ENCODE results near the gene ANOS1. TPM values are rescaled to one million over a fixed set of nuclear protein-coding genes. Genes with fewer than 3 reads are reported as not detected.

Gene ANOS1
- total and polyA plus RNA-seq, 2 experiments from 2014 or later: 10.4 to 22.5 TPM

DNA sequence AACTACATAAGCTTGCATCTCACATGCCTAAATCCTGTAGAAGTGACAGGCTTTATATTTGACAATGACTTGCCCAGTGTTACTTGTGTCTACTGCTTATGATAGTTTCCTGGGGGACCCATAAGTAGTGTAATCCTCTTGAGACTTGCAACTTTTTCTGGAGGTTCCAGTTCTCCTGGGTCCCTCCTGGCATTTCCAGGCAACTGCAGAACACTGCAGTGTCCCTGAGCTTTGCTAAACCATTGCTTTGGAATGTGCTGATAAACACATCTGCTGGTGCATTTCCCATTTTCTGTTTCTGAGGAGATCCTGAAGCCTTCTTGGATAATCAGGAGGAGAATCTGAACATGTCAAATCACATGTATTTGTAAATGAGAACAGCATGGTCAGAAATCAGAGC, 82.0 kb downstream of the ANOS1 start:
- Histone ChIP-seq H3K36me3 (no peaks in the 10 kb centered on the region), H3K4me1 (ENCODE audit: low read depth) (no peaks in the 10 kb centered on the region), H3K4me3 (no peak overlapping the region), H3K27ac (no peak overlapping the region), H3K27me3 (no peaks in the 10 kb centered on the region), H3K9me3 (ENCODE audit: low read depth) (no peaks in the 10 kb centered on the region)
- no peak for DNase-seq (ENCODE audit: low read depth in 1 of 2, low spot score in 1 of 2)
- TF ChIP-seq, protein P1, sequence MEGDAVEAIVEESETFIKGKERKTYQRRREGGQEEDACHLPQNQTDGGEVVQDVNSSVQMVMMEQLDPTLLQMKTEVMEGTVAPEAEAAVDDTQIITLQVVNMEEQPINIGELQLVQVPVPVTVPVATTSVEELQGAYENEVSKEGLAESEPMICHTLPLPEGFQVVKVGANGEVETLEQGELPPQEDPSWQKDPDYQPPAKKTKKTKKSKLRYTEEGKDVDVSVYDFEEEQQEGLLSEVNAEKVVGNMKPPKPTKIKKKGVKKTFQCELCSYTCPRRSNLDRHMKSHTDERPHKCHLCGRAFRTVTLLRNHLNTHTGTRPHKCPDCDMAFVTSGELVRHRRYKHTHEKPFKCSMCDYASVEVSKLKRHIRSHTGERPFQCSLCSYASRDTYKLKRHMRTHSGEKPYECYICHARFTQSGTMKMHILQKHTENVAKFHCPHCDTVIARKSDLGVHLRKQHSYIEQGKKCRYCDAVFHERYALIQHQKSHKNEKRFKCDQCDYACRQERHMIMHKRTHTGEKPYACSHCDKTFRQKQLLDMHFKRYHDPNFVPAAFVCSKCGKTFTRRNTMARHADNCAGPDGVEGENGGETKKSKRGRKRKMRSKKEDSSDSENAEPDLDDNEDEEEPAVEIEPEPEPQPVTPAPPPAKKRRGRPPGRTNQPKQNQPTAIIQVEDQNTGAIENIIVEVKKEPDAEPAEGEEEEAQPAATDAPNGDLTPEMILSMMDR (IDR thresholded peaks at IDR 0.05; ENCODE audit: low read depth, low read length): no peak

DNA sequence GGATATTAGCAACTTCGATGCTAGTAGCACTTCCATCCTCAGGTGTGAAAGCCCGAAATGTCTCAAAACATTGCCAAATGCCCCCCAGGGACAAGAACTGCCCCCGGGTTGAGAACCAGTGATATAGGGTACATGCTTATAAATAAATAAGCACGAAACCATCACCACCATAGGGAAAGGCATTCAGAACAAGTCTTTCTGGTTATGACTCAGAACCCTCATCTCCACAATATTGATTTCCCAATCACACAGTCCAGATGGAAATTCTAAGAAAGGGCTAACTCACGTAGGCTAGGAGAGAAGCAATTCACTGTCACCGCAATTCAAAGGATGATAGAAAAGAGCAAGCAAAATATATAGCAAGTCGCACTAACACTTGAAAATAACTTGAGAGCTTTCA, 84.8 kb downstream of the ANOS1 start:
- H3K4me1 ChIP-seq (ENCODE audit: low read depth): no peaks in the 10 kb centered on the region
- no peak overlapping the region for H3K27ac ChIP-seq
- peak in 1 of 2 donors; percentile 27 for DNase-seq (ENCODE audit: low read depth in 1 of 2, low spot score in 1 of 2)
- no peak overlapping the region for H3K4me3 ChIP-seq
- no peaks in the 10 kb centered on the region for H3K27me3 ChIP-seq
- no peaks in the 10 kb centered on the region for H3K9me3 ChIP-seq (ENCODE audit: low read depth)
- no peaks in the 10 kb centered on the region for H3K36me3 ChIP-seq
- TF ChIP-seq, protein P1 (IDR thresholded peaks at IDR 0.05; ENCODE audit: low read depth, low read length): no peak

DNA sequence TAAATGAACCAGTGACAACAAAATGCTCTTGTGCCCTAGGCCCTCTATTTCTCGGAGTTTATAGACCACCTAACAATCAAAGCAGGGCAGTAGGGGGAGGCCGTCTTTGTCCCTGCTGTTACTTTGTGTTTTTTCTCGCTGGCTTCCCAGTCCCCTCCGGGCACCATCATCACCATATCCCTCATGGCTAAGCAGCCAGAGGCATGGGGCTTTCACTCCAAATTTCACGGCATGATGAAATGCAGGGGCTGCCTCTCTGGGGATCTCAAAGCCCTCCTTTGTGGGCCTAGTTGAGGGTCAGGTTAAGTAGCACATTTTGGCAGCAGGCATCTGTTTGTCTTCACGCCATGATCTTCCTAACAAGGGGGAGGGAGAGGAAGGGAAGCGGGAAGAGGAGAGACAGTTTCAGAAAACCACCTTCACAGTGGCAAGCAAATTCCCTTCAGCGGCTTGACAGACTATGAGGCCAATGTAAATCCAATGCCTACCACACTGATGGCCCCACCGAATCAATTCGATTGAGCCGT, 91.9 kb downstream of the ANOS1 start:
- TF ChIP-seq, protein P1 (IDR thresholded peaks at IDR 0.05; ENCODE audit: low read depth, low read length): no peak
- peak overlapping the region; percentile 44 for H3K27ac ChIP-seq
- H3K27me3 ChIP-seq: no peaks in the 10 kb centered on the region
- H3K4me3 ChIP-seq: no peak overlapping the region
- peak in 1 of 2 donors; percentile 12 for DNase-seq (ENCODE audit: low read depth in 1 of 2, low spot score in 1 of 2)
- H3K4me1 ChIP-seq (ENCODE audit: low read depth): peaks cover 26% of the 10 kb centered on the region
- no peaks in the 10 kb centered on the region for H3K36me3 ChIP-seq
- no peaks in the 10 kb centered on the region for H3K9me3 ChIP-seq (ENCODE audit: low read depth)

DNA sequence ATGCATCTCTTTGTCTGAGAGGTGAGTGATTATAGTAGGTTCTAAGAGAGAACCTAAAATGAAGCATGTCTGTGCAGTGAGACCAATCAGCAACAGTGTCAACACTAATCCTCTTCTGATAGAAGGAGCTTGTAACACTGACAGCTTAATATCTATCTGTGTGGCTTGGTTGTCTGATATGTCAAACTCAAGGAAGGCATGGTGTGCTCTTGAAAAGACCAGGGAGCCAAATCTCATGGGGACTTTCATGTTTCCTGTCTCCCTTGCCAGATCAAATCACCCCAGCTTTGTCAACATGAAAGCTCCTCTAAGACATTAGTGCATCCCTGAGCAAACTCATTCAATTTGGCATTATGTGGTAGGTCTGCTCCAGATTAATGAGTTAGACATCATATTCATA, 95.4 kb downstream of the ANOS1 start:
- Histone ChIP-seq H3K27ac (peak overlapping the region; percentile 19), H3K4me3 (no peak overlapping the region), H3K9me3 (ENCODE audit: low read depth) (no peaks in the 10 kb centered on the region), H3K36me3 (no peaks in the 10 kb centered on the region), H3K27me3 (no peaks in the 10 kb centered on the region), H3K4me1 (ENCODE audit: low read depth) (peaks cover 33% of the 10 kb centered on the region)
- no peak for DNase-seq (ENCODE audit: low read depth in 1 of 2, low spot score in 1 of 2)
- TF ChIP-seq, protein P1 (IDR thresholded peaks at IDR 0.05; ENCODE audit: low read depth, low read length): no peak

DNA sequence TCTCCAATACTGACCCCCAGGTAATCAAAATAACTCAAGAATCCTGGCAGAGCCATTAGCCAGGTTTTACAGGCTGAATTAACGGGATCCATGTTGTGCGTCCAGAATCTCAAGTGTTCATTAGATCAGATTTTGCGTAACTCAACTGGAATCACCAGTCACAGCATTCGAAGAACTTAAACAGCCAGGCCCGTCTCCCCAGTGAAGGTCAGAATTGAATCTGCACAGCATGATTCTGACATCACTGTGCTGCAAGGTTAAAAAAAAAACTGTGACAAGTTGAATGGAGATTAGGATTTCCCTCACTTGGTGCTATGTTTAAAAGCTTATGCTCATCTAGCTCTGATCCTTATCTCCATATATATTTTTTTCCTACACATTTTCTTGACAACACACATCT, 96.1 kb downstream of the ANOS1 start:
- H3K36me3 ChIP-seq: no peaks in the 10 kb centered on the region
- H3K9me3 ChIP-seq (ENCODE audit: low read depth): no peaks in the 10 kb centered on the region
- peak in 1 of 2 donors; percentile 24 for DNase-seq (ENCODE audit: low read depth in 1 of 2, low spot score in 1 of 2)
- no peaks in the 10 kb centered on the region for H3K27me3 ChIP-seq
- peaks cover 31% of the 10 kb centered on the region for H3K4me1 ChIP-seq (ENCODE audit: low read depth)
- no peak overlapping the region for H3K4me3 ChIP-seq
- H3K27ac ChIP-seq: peak overlapping the region; percentile 19
- TF ChIP-seq, protein P1 (IDR thresholded peaks at IDR 0.05; ENCODE audit: low read depth, low read length): no peak

All from cardiac muscle cell (in vitro differentiated cells and primary cell).